ENCODE measurements around the gene BOC. TPM values are rescaled to one million over a fixed set of nuclear protein-coding genes. Genes with fewer than 3 reads are reported as not detected.

BOC gene
- total RNA-seq, 4 donors from 2014 or later, result 61.3 to 75.3 (median 68.0) TPM

DNA sequence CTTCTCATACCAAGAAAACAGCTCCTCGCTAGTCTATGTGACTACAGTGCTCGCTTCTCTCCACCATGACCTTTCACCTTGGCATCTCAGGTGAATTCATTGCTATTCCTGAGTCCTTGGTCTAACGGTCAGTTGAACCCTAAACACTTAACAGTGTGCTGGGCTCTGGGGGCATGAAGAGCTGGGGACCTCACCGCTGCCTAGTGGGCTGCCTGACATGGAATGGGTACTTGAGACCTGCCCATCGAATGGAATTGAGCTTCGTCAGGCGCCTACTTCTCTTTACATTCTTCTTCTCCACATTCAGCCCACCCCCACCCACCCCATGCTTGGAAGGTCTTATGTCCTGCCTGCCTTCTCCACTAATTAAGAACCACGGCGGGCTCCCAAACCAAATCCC, 22.1 kb downstream of the BOC start:
- 73 to 79% methylated on average over 9 of the region's 9 CpGs for WGBS, 2 donors
- peak in 1 of 2 donors; percentile 50 for DNase-seq (ENCODE audit: low spot score in 2 of 2)
- no peak overlapping the region for H3K4me3 ChIP-seq (ENCODE audit: low read depth, poor library complexity, severe bottlenecking)
- TF ChIP-seq POLR2A (IDR thresholded peaks at IDR 0.05), result no peak
- TF ChIP-seq, protein P1, sequence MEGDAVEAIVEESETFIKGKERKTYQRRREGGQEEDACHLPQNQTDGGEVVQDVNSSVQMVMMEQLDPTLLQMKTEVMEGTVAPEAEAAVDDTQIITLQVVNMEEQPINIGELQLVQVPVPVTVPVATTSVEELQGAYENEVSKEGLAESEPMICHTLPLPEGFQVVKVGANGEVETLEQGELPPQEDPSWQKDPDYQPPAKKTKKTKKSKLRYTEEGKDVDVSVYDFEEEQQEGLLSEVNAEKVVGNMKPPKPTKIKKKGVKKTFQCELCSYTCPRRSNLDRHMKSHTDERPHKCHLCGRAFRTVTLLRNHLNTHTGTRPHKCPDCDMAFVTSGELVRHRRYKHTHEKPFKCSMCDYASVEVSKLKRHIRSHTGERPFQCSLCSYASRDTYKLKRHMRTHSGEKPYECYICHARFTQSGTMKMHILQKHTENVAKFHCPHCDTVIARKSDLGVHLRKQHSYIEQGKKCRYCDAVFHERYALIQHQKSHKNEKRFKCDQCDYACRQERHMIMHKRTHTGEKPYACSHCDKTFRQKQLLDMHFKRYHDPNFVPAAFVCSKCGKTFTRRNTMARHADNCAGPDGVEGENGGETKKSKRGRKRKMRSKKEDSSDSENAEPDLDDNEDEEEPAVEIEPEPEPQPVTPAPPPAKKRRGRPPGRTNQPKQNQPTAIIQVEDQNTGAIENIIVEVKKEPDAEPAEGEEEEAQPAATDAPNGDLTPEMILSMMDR (IDR thresholded peaks at IDR 0.05), result no peak
- intact Hi-C loops (cut with DNase I; ENCODE audit: low total_unique reads), result no loop called here

DNA sequence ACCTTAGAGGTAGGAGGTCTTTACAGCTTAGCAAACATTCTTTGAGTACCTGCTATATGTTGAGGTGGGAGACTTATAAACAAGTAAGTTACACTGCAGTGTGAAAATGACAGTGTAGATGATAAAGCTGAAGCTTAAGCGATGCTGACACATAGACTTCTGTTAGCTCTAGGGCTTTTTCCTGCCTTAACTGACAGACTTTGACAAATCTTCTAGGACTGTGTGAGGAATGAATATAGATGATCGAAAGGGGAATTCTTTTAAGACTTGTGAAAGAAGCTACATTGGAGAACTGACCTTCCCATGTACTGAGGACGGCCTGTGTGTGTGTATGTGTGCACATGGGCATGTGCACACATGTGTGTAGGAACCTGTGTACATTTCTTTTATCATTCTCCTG, 22.7 kb downstream of the BOC start:
- no peak for TF ChIP-seq POLR2A (IDR thresholded peaks at IDR 0.05)
- TF ChIP-seq, protein P1 (IDR thresholded peaks at IDR 0.05), result no peak
- 46 to 53% methylated on average over 3 of the region's 3 CpGs for WGBS, 2 donors
- intact Hi-C loops (cut with DNase I; ENCODE audit: low total_unique reads), result no loop called here
- H3K4me3 ChIP-seq (ENCODE audit: low read depth, poor library complexity, severe bottlenecking), result no peak overlapping the region
- no peak for DNase-seq (ENCODE audit: low spot score in 2 of 2)

DNA sequence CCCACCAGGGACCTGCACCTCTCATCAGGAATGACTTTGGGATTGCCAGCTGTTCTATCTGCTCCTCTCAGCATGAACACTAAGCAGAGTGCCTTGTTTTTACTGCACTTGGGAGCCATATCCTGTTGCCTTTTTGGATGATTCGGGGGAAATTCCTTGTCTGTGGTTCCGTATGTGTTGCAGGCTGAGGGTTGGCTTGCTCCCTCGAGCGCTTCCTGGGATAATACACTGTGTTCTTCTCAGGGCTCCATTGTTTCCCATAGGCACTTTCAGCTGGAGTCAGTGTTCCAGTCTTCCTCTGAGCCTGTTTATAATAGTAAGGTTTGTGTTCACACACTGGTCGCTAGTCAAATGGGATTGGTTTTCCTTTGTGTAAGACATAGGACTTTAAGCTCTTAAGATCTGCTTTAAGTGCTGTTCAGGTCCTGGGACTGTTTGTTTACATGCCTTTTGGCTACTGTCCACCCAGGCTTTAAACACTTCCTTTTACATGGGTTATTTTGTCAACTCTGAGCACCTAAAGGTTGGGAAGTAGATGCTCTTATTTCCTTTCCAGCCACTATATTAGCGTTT, 23.4 kb downstream of the BOC start:
- no peak overlapping the region for H3K4me3 ChIP-seq (ENCODE audit: low read depth, poor library complexity, severe bottlenecking)
- peak in 1 of 2 donors; percentile 79 for DNase-seq (ENCODE audit: low spot score in 2 of 2)
- TF ChIP-seq, protein P1 (IDR thresholded peaks at IDR 0.05), result no peak
- no peak for TF ChIP-seq POLR2A (IDR thresholded peaks at IDR 0.05)
- WGBS, 2 donors, result 32 to 45% methylated on average over 6 of the region's 6 CpGs
- intact Hi-C loops (cut with DNase I; ENCODE audit: low total_unique reads), result no loop called here

DNA sequence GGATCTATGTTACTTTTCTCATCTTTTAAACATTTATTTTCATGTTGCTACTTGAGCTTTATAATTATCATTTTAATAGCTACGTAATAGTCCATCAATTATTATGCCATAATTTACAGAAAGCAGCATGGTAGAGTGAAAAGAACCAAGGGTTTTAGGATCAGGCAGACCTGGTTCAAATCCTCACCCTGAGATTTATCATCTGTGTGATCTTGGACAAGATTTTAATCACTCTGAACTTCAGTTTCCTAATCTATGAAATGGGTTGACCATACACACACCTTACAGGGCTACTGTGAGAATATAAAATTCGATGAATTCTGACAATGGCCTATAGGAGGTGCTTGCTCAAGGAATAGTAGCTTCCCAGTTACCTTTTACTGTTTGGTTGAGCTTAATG, 27.1 kb downstream of the BOC start:
- H3K4me3 ChIP-seq (ENCODE audit: low read depth, poor library complexity, severe bottlenecking), result no peak overlapping the region
- 81 to 82% methylated on average over 2 of the region's 2 CpGs for WGBS, 2 donors
- DNase-seq (ENCODE audit: low spot score in 2 of 2), result no peak
- no peak for TF ChIP-seq POLR2A (IDR thresholded peaks at IDR 0.05)
- TF ChIP-seq, protein P1 (IDR thresholded peaks at IDR 0.05), result no peak
- intact Hi-C loops (cut with DNase I; ENCODE audit: low total_unique reads), result no loop called here

DNA sequence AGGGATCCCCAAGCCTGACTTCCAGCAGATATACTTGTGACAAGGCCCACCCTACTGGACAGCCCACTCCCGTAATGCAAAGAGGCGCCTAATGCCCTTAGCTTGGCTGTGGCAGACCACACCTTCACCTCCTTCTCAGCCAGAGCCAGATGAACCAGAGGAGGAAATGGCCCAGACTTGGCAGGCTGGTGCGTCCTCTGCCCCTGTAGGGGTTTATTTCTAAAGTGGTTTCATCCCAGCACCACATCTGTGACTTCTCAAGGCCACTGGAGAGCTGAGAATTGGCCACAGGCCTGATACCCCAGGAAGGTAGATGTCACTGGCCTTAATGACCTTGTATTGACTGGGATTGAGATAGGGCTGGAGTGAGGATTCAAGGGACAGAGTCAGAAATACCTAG, 29.5 kb downstream of the BOC start:
- intact Hi-C loops (cut with DNase I; ENCODE audit: low total_unique reads), result no loop called here
- peak in 1 of 2 donors; percentile 79 for DNase-seq (ENCODE audit: low spot score in 2 of 2)
- TF ChIP-seq, protein P1 (IDR thresholded peaks at IDR 0.05), result no peak
- TF ChIP-seq POLR2A (IDR thresholded peaks at IDR 0.05), result no peak
- H3K4me3 ChIP-seq (ENCODE audit: low read depth, poor library complexity, severe bottlenecking), result no peak overlapping the region
- 53 to 69% methylated on average over 3 of the region's 3 CpGs for WGBS, 2 donors
